ENCODE measurements around the gene AVP. TPM values are rescaled to one million over a fixed set of nuclear protein-coding genes. Genes with fewer than 3 reads are reported as not detected.

AVP gene
- total and polyA plus RNA-seq, 2 of the 13 experiments (the other 11 are each of a cell fraction or from before 2014, with no cell fraction given), result 0.12 TPM; not detected in 1

DNA sequence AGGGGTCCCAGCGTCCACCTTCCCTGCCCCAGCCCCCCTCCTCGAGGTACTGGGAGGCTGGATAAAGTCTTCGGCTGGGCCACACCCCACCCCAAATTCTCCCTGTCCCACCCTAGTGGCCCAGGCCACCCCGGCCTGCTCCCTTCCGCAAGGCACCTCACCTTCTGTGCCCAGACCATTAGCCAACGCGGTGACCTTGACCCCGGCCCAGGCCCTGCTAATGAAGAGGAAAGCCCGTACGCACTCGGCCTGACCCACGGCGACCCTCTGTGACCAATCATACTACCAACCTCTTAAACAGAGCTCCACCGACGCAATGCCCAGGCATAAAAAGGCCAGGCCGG is 13.3 kb downstream of the AVP start (continued):
- TF ChIP-seq ZNF101 (CRISPR knock-in tag; IDR thresholded peaks at IDR 0.05; ENCODE audit: borderline replicate concordance, low read depth), result no peak
- peak; percentile 49 for TF ChIP-seq NR2C2 (CRISPR knock-in tag; IDR thresholded peaks at IDR 0.05; ENCODE audit: borderline replicate concordance)
- no peak for TF ChIP-seq MAFK (conservative IDR thresholded peaks at IDR 0.05 in 1 of 2, IDR thresholded peaks at IDR 0.05 in 1 of 2; ENCODE audit: low read length in 2 of 2)
- no peak for TF ChIP-seq FOXJ3 (CRISPR knock-in tag; IDR thresholded peaks at IDR 0.05; ENCODE audit: borderline replicate concordance)
- TF ChIP-seq ZMYM3 (CRISPR knock-in tag; IDR thresholded peaks at IDR 0.05), result 0 out of 2 replicates have a peak, but pooled peaks have one; percentile 24
- no peak for TF ChIP-seq ZNF672 (CRISPR knock-in tag; IDR thresholded peaks at IDR 0.05)
- 0 out of 2 replicates have a peak, but pooled peaks have one; percentile 49 for TF ChIP-seq RXRA (CRISPR knock-in tag; IDR thresholded peaks at IDR 0.05)
- TF ChIP-seq, protein P1, sequence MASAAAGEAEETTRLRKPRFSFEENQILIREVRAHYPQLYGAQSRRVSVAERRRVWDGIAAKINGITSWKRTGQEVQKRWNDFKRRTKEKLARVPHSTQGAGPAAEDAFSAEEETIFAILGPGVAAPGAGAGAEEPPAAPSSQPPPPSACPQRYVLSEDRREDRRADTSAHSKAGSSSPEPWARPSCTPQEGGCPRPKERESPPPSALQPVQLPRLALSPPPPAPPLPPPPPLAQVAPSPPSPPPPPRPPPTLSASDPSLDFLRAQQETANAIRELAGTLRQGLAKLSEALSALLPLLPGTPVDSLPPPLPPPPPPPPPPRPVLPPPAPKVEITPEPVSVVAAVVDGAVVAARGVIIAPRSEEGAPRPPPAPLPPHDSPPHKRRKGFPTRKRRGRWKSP (CRISPR knock-in tag; IDR thresholded peaks at IDR 0.05), result no peak
- TF ChIP-seq, protein P2, sequence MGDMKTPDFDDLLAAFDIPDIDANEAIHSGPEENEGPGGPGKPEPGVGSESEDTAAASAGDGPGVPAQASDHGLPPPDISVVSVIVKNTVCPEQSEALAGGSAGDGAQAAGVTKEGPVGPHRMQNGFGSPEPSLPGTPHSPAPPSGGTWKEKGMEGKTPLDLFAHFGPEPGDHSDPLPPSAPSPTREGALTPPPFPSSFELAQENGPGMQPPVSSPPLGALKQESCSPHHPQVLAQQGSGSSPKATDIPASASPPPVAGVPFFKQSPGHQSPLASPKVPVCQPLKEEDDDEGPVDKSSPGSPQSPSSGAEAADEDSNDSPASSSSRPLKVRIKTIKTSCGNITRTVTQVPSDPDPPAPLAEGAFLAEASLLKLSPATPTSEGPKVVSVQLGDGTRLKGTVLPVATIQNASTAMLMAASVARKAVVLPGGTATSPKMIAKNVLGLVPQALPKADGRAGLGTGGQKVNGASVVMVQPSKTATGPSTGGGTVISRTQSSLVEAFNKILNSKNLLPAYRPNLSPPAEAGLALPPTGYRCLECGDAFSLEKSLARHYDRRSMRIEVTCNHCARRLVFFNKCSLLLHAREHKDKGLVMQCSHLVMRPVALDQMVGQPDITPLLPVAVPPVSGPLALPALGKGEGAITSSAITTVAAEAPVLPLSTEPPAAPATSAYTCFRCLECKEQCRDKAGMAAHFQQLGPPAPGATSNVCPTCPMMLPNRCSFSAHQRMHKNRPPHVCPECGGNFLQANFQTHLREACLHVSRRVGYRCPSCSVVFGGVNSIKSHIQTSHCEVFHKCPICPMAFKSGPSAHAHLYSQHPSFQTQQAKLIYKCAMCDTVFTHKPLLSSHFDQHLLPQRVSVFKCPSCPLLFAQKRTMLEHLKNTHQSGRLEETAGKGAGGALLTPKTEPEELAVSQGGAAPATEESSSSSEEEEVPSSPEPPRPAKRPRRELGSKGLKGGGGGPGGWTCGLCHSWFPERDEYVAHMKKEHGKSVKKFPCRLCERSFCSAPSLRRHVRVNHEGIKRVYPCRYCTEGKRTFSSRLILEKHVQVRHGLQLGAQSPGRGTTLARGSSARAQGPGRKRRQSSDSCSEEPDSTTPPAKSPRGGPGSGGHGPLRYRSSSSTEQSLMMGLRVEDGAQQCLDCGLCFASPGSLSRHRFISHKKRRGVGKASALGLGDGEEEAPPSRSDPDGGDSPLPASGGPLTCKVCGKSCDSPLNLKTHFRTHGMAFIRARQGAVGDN (CRISPR knock-in tag; IDR thresholded peaks at IDR 0.05), result peak; percentile 42
- peak; percentile 55 to 66; a peak in 3 of 4 replicates for TF ChIP-seq NR2F1 (CRISPR knock-in tag; IDR thresholded peaks at IDR 0.05)
- peak; percentile 81 for TF ChIP-seq NR2F6 (IDR thresholded peaks at IDR 0.05)
- peak; percentile 86 for TF ChIP-seq NR2F6 (CRISPR knock-in tag; IDR thresholded peaks at IDR 0.05)
- TF ChIP-seq SMAD3 (CRISPR knock-in tag; IDR thresholded peaks at IDR 0.05), result no peak
- TF ChIP-seq, protein P3, sequence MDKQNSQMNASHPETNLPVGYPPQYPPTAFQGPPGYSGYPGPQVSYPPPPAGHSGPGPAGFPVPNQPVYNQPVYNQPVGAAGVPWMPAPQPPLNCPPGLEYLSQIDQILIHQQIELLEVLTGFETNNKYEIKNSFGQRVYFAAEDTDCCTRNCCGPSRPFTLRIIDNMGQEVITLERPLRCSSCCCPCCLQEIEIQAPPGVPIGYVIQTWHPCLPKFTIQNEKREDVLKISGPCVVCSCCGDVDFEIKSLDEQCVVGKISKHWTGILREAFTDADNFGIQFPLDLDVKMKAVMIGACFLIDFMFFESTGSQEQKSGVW (CRISPR knock-in tag; IDR thresholded peaks at IDR 0.05; ENCODE audit: borderline replicate concordance), result no peak
- no peak for TF ChIP-seq ETV5 (CRISPR knock-in tag; IDR thresholded peaks at IDR 0.05; ENCODE audit: borderline replicate concordance)
- peak; percentile 48; the same call in 1 of the 2 replicates for TF ChIP-seq NR2F2 (IDR thresholded peaks at IDR 0.05; ENCODE audit: borderline replicate concordance, low read depth)
- no peak for TF ChIP-seq MIXL1 (CRISPR knock-in tag; IDR thresholded peaks at IDR 0.05)
- 0 out of 2 replicates have a peak, but pooled peaks have one; percentile 16 for TF ChIP-seq ZBTB7A (CRISPR knock-in tag; IDR thresholded peaks at IDR 0.05)
- no peak for TF ChIP-seq RFX3 (CRISPR knock-in tag; IDR thresholded peaks at IDR 0.05)
- peak; percentile 43; the same call in 1 of the 2 replicates for TF ChIP-seq SALL1 (CRISPR knock-in tag; IDR thresholded peaks at IDR 0.05)
- TF ChIP-seq PITX1 (CRISPR knock-in tag; IDR thresholded peaks at IDR 0.05), result 0 out of 2 replicates have a peak, but pooled peaks have one; percentile 29
- TF ChIP-seq ZNF432 (CRISPR knock-in tag; IDR thresholded peaks at IDR 0.05; ENCODE audit: borderline replicate concordance), result no peak
- TF ChIP-seq WIZ (CRISPR knock-in tag; IDR thresholded peaks at IDR 0.05), result 0 out of 2 replicates have a peak, but pooled peaks have one; percentile 32
- TF ChIP-seq HNRNPL (IDR thresholded peaks at IDR 0.05; ENCODE audit: low read depth, low read length), result 0 out of 2 replicates have a peak, but pooled peaks have one; percentile 61
- no peak for TF ChIP-seq ZNF790 (CRISPR knock-in tag; IDR thresholded peaks at IDR 0.05; ENCODE audit: borderline replicate concordance)
- 0 out of 2 replicates have a peak, but pooled peaks have one; percentile 42 for TF ChIP-seq ZNF788 (CRISPR knock-in tag; IDR thresholded peaks at IDR 0.05; ENCODE audit: borderline replicate concordance)
- TF ChIP-seq HMG20A (CRISPR knock-in tag; IDR thresholded peaks at IDR 0.05; ENCODE audit: borderline replicate concordance), result no peak
- no peak for TF ChIP-seq CBX5 (CRISPR knock-in tag; IDR thresholded peaks at IDR 0.05; ENCODE audit: borderline replicate concordance)

Measured in HepG2 (cell line).